Testis (tissue), 3 donors: ENCODE results near the gene CDC14A. TPM values are rescaled to one million over a fixed set of nuclear protein-coding genes. Genes with fewer than 3 reads are reported as not detected.

Experiments used
- DNase-seq: peaks from one replicate; pipeline ENCODE4 v3.0.0-alpha.2; 2019
- H3K27ac ChIP-seq, 2 donors: fragments of 200-600 bp; sonication (generic); one replicate each; pipeline ENCODE4 v1.5.1; 2019
- H3K27me3 ChIP-seq: fragments of 200-600 bp; sonication (generic); one replicate; pipeline ENCODE4 v1.5.1; 2019
- H3K36me3 ChIP-seq: fragments of 200-600 bp; sonication (generic); one replicate; pipeline ENCODE4 v1.5.1; 2017; ENCODE audit warnings: low read depth; ENCODE audit errors: missing control alignments
- H3K4me1 ChIP-seq: fragments of 200-600 bp; sonication (generic); one replicate; pipeline ENCODE4 v1.5.1; 2019
- H3K4me3 ChIP-seq, 2 donors: fragments of 200-600 bp; sonication (generic); one replicate each; pipeline ENCODE4 v1.5.1; 2017 to 2019
- H3K9me3 ChIP-seq: fragments of 200-600 bp; sonication (generic); one replicate; pipeline ENCODE4 v1.5.1; 2017
- POLR2A ChIP-seq: fragments of 450-650 bp; IDR thresholded peaks from one replicate; pipeline ENCODE4 v1.6.1; 2017; ENCODE audit warnings: antibody characterized with exemption, mild to moderate bottlenecking, moderate library complexity
- WGBS, 2 donors: methylation state at CpG; one replicate each; pipeline ENCODE4 v1.1.5; 2018; 5-methylcytosine and 5-hydroxymethylcytosine counted together
- intact Hi-C: fragments of 100-400 bp; cut with DNase I; formaldehyde crosslinking; loops from one replicate; pipeline ENCODE4 v1.15.1; 2023; ENCODE audit warnings: low total_unique reads
- polyA plus RNA-seq: library from polyadenylated mRNA; stranded (reverse); fragments of 350-450 nt; fragmentation: Illumina TruSeq; extraction: RNeasy Lipid Tissue Mini Kit (QIAGEN cat#74804); gene quantifications from one replicate; pipeline ENCODE4 v1.2.3, GENCODE V29; 2014; ENCODE audit warnings: low read depth, low replicate concordance; ENCODE audit not compliant: insufficient read depth
- total RNA-seq, 2 donors: library from RNA; depleted of rRNA; stranded (reverse); fragments of >200 nt; gene quantifications; one replicate each; pipeline ENCODE4 v1.2.3, GENCODE V29; 2016
- TF ChIP-seq, protein P1 (sequence below), 3 experiments: fragments of 450-650 bp in 2 of 3; fragments of 200-600 bp in 1 of 3; sonication (generic) in 1 of 3; IDR thresholded peaks; one replicate each; pipeline ENCODE4 v1.5.1; 2016 to 2019; ENCODE audit warnings: antibody characterized with exemption in 3 of 3, mild to moderate bottlenecking in 2 of 3, moderate library complexity in 1 of 3

Gene CDC14A
- total and polyA plus RNA-seq, 3 donors from 2014 or later: 28.3 to 55.9 (median 40.6) TPM

DNA sequence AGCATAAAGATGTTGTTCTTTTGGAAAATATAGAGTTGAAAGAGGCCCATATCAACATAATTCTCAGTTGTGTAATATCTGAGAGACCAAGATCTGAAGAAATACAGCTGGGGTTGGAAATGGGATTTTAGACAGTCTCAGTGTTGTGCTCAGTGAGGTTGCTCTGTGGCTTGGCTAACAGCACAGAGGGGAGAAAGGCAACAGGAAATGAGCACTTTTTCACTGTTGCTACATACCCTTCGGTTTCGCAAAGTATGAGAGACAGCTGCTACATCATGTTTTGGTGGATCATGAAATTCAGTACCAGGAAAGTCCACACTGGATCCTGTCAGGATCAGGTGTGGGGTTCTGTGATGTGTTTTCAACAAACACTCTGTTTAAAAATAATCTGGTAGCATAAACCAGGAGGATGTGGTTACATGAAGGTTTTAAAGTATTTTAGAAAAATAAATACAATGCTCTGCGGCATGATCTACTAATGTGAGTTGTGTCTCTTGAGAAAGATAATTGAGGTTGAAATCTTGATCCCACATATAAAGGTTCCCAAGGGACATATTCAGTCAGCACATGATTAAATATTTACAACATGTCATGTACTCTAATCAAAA, 178.7 kb downstream of the CDC14A start:
- no peak for DNase-seq
- Histone ChIP-seq H3K36me3 (no peaks in the 10 kb centered on the region), H3K27me3 (no peaks in the 10 kb centered on the region), H3K4me3 (no peak overlapping the region), H3K4me1 (no peaks in the 10 kb centered on the region), H3K9me3 (no peaks in the 10 kb centered on the region), H3K27ac (no peak overlapping the region)
- intact Hi-C loops: no loop called here
- WGBS, 2 donors: 80 to 81% methylated on average over 3 of the region's 3 CpGs
- TF ChIP-seq, protein P1, sequence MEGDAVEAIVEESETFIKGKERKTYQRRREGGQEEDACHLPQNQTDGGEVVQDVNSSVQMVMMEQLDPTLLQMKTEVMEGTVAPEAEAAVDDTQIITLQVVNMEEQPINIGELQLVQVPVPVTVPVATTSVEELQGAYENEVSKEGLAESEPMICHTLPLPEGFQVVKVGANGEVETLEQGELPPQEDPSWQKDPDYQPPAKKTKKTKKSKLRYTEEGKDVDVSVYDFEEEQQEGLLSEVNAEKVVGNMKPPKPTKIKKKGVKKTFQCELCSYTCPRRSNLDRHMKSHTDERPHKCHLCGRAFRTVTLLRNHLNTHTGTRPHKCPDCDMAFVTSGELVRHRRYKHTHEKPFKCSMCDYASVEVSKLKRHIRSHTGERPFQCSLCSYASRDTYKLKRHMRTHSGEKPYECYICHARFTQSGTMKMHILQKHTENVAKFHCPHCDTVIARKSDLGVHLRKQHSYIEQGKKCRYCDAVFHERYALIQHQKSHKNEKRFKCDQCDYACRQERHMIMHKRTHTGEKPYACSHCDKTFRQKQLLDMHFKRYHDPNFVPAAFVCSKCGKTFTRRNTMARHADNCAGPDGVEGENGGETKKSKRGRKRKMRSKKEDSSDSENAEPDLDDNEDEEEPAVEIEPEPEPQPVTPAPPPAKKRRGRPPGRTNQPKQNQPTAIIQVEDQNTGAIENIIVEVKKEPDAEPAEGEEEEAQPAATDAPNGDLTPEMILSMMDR (IDR thresholded peaks at IDR 0.05): no peak
- TF ChIP-seq POLR2A: no peak

- H3K36me3 ChIP-seq: no peaks in the 10 kb centered on the region
Measured at GRCh38 chr1:100532645-100533044, 180.3 kb downstream of the CDC14A start.

DNA sequence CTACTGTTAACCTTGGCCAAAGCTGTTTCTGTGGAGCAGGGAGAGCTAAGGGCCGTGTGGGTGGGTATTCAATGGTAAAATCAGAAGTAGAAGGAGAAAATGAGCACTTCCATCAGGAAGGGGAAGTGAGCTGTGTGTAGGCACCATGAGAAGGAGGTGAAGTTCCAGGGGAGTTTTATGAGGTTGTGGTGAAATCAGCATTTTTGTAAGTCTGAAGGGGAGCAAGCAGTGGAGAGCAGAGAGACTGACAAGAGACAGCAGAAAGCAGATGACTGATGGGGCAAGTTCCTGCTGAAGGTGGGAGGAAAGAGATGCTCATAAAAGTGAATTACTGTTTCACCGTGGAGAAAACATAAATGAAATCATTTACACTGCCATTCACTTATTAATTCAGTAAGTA, 183.0 kb downstream of the CDC14A start:
- no peak overlapping the region for H3K27ac ChIP-seq
- WGBS, 2 donors: 43 to 54% methylated on average over 2 of the region's 2 CpGs
- H3K27me3 ChIP-seq: no peaks in the 10 kb centered on the region
- peaks cover 9% of the 10 kb centered on the region for H3K4me1 ChIP-seq
- no peaks in the 10 kb centered on the region for H3K36me3 ChIP-seq
- H3K4me3 ChIP-seq: no peak overlapping the region
- H3K9me3 ChIP-seq: no peaks in the 10 kb centered on the region
- intact Hi-C loops: no loop called here
- no peak for DNase-seq
- TF ChIP-seq POLR2A: no peak
- TF ChIP-seq, protein P1 (IDR thresholded peaks at IDR 0.05): no peak

More at GRCh38 chr1:100532645-100533044, 180.3 kb downstream of the CDC14A start:
- WGBS, 2 donors: 81 to 85% methylated on average over 7 of the region's 7 CpGs
- peak; percentile 22 for DNase-seq
- H3K27ac ChIP-seq: no peak overlapping the region
- no peak overlapping the region for H3K4me3 ChIP-seq
- H3K27me3 ChIP-seq: no peaks in the 10 kb centered on the region
- no peaks in the 10 kb centered on the region for H3K4me1 ChIP-seq
- intact Hi-C loops: no loop called here
- no peaks in the 10 kb centered on the region for H3K9me3 ChIP-seq
- TF ChIP-seq, protein P1 (IDR thresholded peaks at IDR 0.05): no peak
- no peak for TF ChIP-seq POLR2A

DNA sequence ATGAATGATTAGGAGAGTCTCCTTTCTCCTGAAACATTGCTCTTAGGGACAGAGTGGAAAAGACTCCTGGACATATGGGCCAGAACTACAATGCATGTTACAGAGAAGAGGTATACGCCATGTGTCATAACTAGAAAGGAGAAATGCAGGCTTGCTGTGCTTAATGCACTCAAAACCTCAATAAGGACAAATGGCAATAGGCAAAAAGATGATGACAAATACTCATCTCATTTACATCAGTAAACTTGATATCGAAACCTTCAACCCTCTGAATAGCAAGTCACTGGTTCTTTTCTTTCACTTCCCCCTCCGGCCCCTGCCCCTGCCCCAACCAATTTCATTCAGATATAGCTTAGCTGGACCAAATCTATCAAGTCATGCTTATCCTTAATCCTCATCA, 183.7 kb downstream of the CDC14A start:
- no peaks in the 10 kb centered on the region for H3K9me3 ChIP-seq
- H3K27ac ChIP-seq: no peak overlapping the region
- WGBS, 2 donors: 87 to 94% methylated on average over 3 of the region's 3 CpGs
- intact Hi-C loops: no loop called here
- H3K4me1 ChIP-seq: peaks cover 9% of the 10 kb centered on the region
- H3K36me3 ChIP-seq: no peaks in the 10 kb centered on the region
- H3K4me3 ChIP-seq: no peak overlapping the region
- no peaks in the 10 kb centered on the region for H3K27me3 ChIP-seq
- no peak for TF ChIP-seq POLR2A
- TF ChIP-seq, protein P1 (IDR thresholded peaks at IDR 0.05): no peak
- DNase-seq: no peak
